Tibial artery (tissue), 4 donors: ENCODE data around the gene STK32C.

Experiments used
- DNase-seq, 2 donors: peaks; one replicate each; pipeline ENCODE4 v3.0.0-alpha.2; 2019
- H3K27ac ChIP-seq, 2 donors: fragments of 200-600 bp; sonication (generic) in 1 of 2; 1 replicate in 1 of 2; 2 replicates in 1 of 2; pipeline ENCODE4 v1.5.1; 2018 to 2019; ENCODE audit warnings: mild to moderate bottlenecking in 1 of 2
- H3K27me3 ChIP-seq, 2 donors: fragments of 200-600 bp; sonication (generic) in 1 of 2; one replicate each; pipeline versions ENCODE4 v1.5.1 to v1.6.0; 2016 to 2019
- H3K36me3 ChIP-seq, 3 donors: fragments of 200-600 bp; sonication (generic) in 2 of 3; one replicate each; pipeline ENCODE4 v1.5.1; 2016 to 2019; ENCODE audit warnings: mild to moderate bottlenecking in 2 of 3
- H3K4me1 ChIP-seq, 4 donors: fragments of 200-600 bp; sonication (generic) in 2 of 4; 1 replicate in 3 of 4; 2 replicates in 1 of 4; pipeline ENCODE4 v1.5.1; 2016 to 2019
- H3K4me3 ChIP-seq, 2 donors: fragments of 200-600 bp; sonication (generic) in 1 of 2; 1 replicate in 1 of 2; 2 replicates in 1 of 2; pipeline ENCODE4 v1.5.1; 2018 to 2019; ENCODE audit warnings: mild to moderate bottlenecking in 2 of 2
- H3K9me3 ChIP-seq, 3 donors: fragments of 200-600 bp; sonication (generic) in 1 of 3; one replicate each; pipeline ENCODE4 v1.5.1; 2016 to 2019
- intact Hi-C: fragments of 100-400 bp; cut with DNase I; formaldehyde crosslinking; loops from one replicate; pipeline ENCODE4 v1.15.0; 2023; ENCODE audit warnings: low total_unique reads
- TF ChIP-seq, protein P1 (sequence below), 2 experiments: fragments of 200-600 bp in 1 of 2; fragments of 450-650 bp in 1 of 2; IDR thresholded peaks; one replicate each; pipeline ENCODE4 v1.5.1; 2017 to 2019; ENCODE audit warnings: antibody characterized with exemption in 2 of 2, mild to moderate bottlenecking in 1 of 2, moderate library complexity in 1 of 2

Gene STK32C

DNA sequence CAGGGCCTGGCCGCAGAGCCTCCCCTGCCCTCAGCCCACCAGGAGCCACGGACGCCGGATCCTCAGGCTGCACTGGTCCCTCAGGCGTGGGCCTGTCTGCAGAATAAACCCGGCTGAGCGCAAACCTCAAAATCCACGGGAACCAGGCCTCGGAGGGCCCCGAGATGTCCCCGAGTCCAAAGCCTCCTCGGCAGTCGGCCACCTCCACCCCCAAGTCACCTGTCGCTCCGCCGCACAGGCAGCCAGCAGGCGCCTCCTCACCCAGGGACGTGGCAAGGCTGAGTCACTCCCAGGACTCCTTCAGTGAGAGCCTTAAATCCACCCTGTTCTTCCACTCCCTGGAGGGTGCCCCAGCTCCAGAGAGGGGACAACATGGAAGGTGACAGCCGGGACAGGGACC, 33.2 kb downstream of the STK32C start:
- peaks cover 0 to 58% of the 10 kb centered on the region in 2 donors for H3K27me3 ChIP-seq
- H3K36me3 ChIP-seq, result no peaks in the 10 kb centered on the region
- no peaks in the 10 kb centered on the region for H3K9me3 ChIP-seq
- intact Hi-C loops, result no loop called here
- no peak overlapping the region for H3K4me3 ChIP-seq
- H3K4me1 ChIP-seq, result no peaks in the 10 kb centered on the region
- no peak for DNase-seq
- no peak overlapping the region for H3K27ac ChIP-seq
- TF ChIP-seq, protein P1, sequence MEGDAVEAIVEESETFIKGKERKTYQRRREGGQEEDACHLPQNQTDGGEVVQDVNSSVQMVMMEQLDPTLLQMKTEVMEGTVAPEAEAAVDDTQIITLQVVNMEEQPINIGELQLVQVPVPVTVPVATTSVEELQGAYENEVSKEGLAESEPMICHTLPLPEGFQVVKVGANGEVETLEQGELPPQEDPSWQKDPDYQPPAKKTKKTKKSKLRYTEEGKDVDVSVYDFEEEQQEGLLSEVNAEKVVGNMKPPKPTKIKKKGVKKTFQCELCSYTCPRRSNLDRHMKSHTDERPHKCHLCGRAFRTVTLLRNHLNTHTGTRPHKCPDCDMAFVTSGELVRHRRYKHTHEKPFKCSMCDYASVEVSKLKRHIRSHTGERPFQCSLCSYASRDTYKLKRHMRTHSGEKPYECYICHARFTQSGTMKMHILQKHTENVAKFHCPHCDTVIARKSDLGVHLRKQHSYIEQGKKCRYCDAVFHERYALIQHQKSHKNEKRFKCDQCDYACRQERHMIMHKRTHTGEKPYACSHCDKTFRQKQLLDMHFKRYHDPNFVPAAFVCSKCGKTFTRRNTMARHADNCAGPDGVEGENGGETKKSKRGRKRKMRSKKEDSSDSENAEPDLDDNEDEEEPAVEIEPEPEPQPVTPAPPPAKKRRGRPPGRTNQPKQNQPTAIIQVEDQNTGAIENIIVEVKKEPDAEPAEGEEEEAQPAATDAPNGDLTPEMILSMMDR (IDR thresholded peaks at IDR 0.05), result no peak

DNA sequence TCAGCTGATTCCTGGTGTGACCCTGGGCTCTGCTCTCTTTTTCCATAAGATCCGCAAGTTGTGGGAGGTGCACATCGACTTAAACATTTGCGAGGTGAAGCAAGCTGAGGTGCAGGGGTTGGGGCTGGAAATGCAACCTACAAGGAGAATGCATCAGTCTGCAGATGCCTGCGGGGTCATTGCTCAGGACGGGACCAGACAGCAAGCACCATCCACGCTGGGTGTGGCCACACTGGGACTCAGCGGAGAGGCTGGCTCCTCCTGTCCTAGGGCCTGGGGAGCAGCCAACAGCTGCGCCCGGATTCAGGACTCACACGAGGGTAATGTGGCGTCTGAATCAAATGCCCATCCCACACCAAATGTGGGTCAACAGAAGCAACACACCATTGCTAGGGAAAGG, 33.8 kb downstream of the STK32C start:
- no peak overlapping the region for H3K27ac ChIP-seq
- H3K27me3 ChIP-seq, result peaks cover 0 to 58% of the 10 kb centered on the region in 2 donors
- no peak for DNase-seq
- H3K9me3 ChIP-seq, result no peaks in the 10 kb centered on the region
- TF ChIP-seq, protein P1 (IDR thresholded peaks at IDR 0.05), result no peak
- no peaks in the 10 kb centered on the region for H3K36me3 ChIP-seq
- intact Hi-C loops, result no loop called here
- no peaks in the 10 kb centered on the region for H3K4me1 ChIP-seq
- H3K4me3 ChIP-seq, result no peak overlapping the region

DNA sequence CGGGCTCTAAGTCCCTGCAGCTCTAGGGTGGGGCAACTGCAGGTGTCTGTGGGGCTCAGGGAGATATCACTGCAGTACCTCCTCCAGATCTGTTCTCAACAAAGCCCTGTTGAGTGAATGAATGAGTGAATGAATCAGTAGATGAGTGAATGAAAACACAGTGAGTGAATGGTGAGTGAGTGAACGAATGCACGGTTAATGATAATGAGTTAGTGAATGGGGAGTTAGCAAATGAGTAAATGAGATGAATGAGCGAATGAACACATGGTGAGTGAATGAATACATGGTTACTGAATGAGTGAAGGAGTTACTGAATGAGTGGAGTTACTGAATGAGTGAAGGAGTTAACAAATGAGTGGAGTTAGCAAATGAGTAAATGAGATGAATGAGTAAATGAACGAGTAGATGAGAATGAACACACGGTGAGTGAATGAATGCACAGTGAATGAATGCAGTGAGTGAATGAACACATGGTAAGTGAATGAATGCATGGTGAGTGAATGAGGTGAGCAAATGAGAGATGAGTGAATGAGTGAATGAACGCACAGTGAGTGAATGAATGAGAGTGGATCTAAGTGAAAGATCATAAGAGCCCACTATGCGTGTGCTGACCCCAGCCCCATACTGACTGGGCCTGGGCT, 34.3 kb downstream of the STK32C start:
- no peaks in the 10 kb centered on the region for H3K36me3 ChIP-seq

DNA sequence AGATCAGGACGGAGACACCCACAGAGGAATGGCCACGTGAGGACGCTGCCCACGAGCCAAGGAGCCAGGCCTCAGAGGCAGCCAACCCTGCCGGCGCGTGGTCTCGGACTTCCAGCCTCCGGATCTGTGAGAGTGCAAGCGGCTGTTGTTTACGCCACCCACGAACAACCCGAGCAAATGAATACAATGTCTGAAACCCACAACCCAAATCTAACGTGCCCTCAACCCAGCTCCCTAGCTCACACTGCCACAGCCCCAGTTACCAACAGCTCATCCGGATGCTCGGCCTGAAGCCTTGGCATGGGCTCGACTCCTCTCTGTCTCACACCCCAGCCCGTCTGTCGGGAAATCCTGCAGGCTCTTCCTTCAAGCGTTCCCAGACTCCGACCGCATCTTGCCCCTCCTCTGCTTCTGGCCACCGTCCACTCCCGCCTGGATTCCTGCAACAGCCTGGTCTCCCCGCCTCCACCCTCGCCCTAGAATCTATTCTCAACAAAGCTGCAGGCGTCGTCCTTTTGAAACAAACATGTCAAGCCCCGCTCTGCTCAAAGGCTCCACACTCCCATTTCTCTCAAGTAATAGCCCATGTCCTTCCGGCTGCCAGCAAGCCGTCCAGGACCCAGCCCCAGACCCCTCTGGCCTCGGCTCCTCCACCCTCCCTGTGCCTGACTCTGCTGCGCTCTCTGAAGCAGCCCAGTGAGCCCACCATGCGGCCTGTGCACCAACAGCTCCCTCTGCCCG, 35.3 kb downstream of the STK32C start:
- H3K9me3 ChIP-seq, result no peaks in the 10 kb centered on the region
- no peak for DNase-seq
- H3K36me3 ChIP-seq, result no peaks in the 10 kb centered on the region
- TF ChIP-seq, protein P1 (IDR thresholded peaks at IDR 0.05), result no peak
- peaks cover 0 to 53% of the 10 kb centered on the region in 2 donors for H3K27me3 ChIP-seq
- no peak overlapping the region for H3K4me3 ChIP-seq
- H3K27ac ChIP-seq, result no peak overlapping the region
- H3K4me1 ChIP-seq, result no peaks in the 10 kb centered on the region
- intact Hi-C loops, result no loop called here

More for the DNA sequence above, 34.3 kb downstream of the STK32C start:
- intact Hi-C loops, result no loop called here
- no peaks in the 10 kb centered on the region for H3K4me1 ChIP-seq
- H3K9me3 ChIP-seq, result no peaks in the 10 kb centered on the region
- TF ChIP-seq, protein P1 (IDR thresholded peaks at IDR 0.05), result no peak
- no peak overlapping the region for H3K4me3 ChIP-seq
- H3K27ac ChIP-seq, result no peak overlapping the region
- H3K27me3 ChIP-seq, result peaks cover 0 to 58% of the 10 kb centered on the region in 2 donors
- no peak for DNase-seq

DNA sequence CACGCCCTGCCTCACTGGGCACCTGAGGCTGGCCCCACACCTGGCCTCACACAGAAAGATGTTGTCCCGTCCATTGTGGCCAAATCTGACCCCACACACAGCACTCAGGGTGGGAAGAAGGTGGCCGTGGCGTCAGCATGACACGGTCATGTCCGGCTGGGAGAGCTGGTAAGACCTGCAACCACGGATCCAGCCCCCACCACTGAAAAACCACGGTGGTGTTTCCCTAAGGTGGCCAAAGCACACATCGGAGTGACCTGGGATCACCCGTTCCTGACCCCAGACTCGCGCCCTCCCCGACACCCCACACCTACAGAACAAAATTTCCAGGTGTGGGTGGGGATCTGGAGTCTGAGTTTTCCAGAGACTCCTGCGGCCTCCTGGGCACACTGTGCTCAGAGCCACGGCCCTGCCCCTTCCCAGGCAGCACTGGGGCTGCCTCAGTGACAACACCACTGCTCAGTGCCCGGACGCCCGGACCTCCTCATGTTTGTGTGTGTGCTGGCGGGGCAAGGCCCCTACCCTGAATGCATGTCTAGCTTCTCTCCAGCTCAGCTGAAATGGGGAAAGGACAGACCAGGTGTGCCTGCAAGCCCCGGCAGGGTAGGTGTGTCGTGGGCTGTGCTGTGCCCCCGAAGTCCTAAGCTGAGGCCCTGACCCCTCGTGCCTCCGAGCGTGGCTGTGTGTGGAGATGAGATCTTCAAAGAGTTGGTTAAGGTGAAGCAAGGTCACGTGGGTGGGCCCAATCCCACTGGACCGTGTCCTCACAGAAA, 36.1 kb downstream of the STK32C start:
- Histone ChIP-seq H3K36me3 (no peaks in the 10 kb centered on the region), H3K9me3 (no peaks in the 10 kb centered on the region), H3K27ac (no peak overlapping the region), H3K4me1 (no peaks in the 10 kb centered on the region), H3K4me3 (no peak overlapping the region), H3K27me3 (peaks cover 0 to 53% of the 10 kb centered on the region in 2 donors)
- no peak for DNase-seq
- TF ChIP-seq, protein P1 (IDR thresholded peaks at IDR 0.05), result no peak
- intact Hi-C loops, result no loop called here
